Endothelial cell of umbilical vein (primary cell): ENCODE results near the gene ACMSD.

ENCODE experiments used
- EZH2 ChIP-seq: IDR thresholded peaks from 2 replicates; pipeline ENCODE4 v1.6.1; 2012; ENCODE audit warnings: borderline replicate concordance, low read depth, mild to moderate bottlenecking, moderate library complexity, low read length, inconsistent platforms; ENCODE audit not compliant: severe bottlenecking
- FOS ChIP-seq: IDR thresholded peaks from 2 replicates; pipeline ENCODE4 v1.6.1; 2011; ENCODE audit warnings: mild to moderate bottlenecking, low read length, moderate library complexity, borderline replicate concordance; ENCODE audit not compliant: insufficient read depth
- JUN ChIP-seq: IDR thresholded peaks from 2 replicates; pipeline ENCODE4 v1.6.1; 2011; ENCODE audit warnings: borderline replicate concordance, low read depth; ENCODE audit not compliant: insufficient read length, insufficient read depth
- POLR2A ChIP-seq: IDR thresholded peaks from 2 replicates; pipeline ENCODE4 v1.6.1; 2012; ENCODE audit warnings: low read depth, mild to moderate bottlenecking, control low read depth, low read length
- POLR2AphosphoS5 ChIP-seq: IDR thresholded peaks from 2 replicates; pipeline ENCODE4 v1.6.1; 2012; ENCODE audit warnings: low read depth, mild to moderate bottlenecking, control low read depth, low read length, moderate library complexity; ENCODE audit not compliant: insufficient read depth
- TF ChIP-seq, protein P1 (sequence below), 2 donors: IDR thresholded peaks; 1 replicate in 1 of 2; 2 replicates in 1 of 2; pipeline ENCODE4 v1.5.1; 2011; ENCODE audit warnings: low read length in 2 of 2, mild to moderate bottlenecking in 2 of 2, moderate library complexity in 2 of 2, control low read depth in 1 of 2, inconsistent platforms in 1 of 2, low read depth in 1 of 2; ENCODE audit not compliant: insufficient read depth in 1 of 2; ENCODE audit errors: extremely low read depth in 1 of 2

DNA sequence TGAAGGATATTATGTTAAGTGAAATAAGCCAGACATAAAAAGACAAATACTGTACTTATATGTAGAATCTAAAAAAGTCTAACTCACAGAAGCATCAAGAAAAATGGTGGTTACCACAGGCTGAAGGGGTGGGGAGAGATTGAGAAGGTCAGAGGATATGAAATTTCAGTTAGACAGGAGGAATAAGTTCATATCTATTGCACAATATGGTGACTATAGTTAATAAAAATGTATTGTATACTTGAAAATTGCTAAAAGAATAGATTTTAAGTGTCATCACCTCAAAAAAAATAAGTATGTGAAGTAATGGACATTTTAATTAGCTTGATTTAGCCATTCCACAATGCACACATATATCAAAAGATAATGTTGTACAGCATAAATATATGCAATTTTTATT, 19.8 kb downstream of the ACMSD start:
- TF ChIP-seq, protein P1, sequence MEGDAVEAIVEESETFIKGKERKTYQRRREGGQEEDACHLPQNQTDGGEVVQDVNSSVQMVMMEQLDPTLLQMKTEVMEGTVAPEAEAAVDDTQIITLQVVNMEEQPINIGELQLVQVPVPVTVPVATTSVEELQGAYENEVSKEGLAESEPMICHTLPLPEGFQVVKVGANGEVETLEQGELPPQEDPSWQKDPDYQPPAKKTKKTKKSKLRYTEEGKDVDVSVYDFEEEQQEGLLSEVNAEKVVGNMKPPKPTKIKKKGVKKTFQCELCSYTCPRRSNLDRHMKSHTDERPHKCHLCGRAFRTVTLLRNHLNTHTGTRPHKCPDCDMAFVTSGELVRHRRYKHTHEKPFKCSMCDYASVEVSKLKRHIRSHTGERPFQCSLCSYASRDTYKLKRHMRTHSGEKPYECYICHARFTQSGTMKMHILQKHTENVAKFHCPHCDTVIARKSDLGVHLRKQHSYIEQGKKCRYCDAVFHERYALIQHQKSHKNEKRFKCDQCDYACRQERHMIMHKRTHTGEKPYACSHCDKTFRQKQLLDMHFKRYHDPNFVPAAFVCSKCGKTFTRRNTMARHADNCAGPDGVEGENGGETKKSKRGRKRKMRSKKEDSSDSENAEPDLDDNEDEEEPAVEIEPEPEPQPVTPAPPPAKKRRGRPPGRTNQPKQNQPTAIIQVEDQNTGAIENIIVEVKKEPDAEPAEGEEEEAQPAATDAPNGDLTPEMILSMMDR (IDR thresholded peaks at IDR 0.05; ENCODE audit: extremely low read depth in 1 of 2, insufficient read depth in 1 of 2, low read depth in 1 of 2, low read length in 2 of 2) = no peak
- TF ChIP-seq POLR2A (no peak), EZH2 (no peak), FOS (no peak), POLR2AphosphoS5 (no peak), JUN (no peak)
